Left ventricle myocardium superior (tissue), 1 donor: ENCODE results near the gene OR10A2. TPM values are rescaled to one million over a fixed set of nuclear protein-coding genes. Genes with fewer than 3 reads are reported as not detected.
"Not testable (repeated sequence)": the region's sequence is repeated elsewhere in the genome, so short reads cannot be mapped to it uniquely, and the experiment has no call there.

Experiments
- ATAC-seq: fragments of 200-7000 bp; cut with Tn5 transposase; one replicate; pipeline ENCODE4 v1.9.1; 2020; ENCODE audit warnings: mild to moderate bottlenecking, moderate library complexity
- DNase-seq: peaks from one replicate; pipeline ENCODE4 v3.0.0-alpha.2; 2020
- intact Hi-C: fragments of 100-400 bp; cut with micrococcal nuclease; formaldehyde crosslinking; loops from one replicate; pipeline ENCODE4 v1.11.0; 2022
- total RNA-seq: library from RNA; stranded (reverse); fragmentation: NEBNext Ultra II Directional; extraction: Animal tissue kit (Norgen Biotek cat#: 25700); gene quantifications from one replicate; pipeline ENCODE4 v1.2.1, GENCODE V29; 2021
- donor health status: DM: no; HTN: yes; CAD: no; lungs with severe emphysema.

OR10A2 gene
- total RNA-seq, 1 donor from 2014 or later: not detected

DNA sequence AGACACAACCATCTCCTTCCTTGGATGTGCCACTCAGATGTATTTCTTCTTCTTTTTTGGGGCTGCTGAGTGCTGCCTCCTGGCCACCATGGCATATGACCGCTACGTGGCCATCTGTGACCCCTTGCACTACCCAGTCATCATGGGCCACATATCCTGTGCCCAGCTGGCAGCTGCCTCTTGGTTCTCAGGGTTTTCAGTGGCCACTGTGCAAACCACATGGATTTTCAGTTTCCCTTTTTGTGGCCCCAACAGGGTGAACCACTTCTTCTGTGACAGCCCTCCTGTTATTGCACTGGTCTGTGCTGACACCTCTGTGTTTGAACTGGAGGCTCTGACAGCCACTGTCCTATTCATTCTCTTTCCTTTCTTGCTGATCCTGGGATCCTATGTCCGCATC, 14.1 kb downstream of the OR10A2 start:
- intact Hi-C loops: no loop called here
- ATAC-seq (no peak), DNase-seq (no peak)

- ATAC-seq: no peak
- intact Hi-C loops: no loop called here
- no peak for DNase-seq
Observed at GRCh38 chr11:6882751-6883150, 19.9 kb downstream of the OR10A2 start.

DNA sequence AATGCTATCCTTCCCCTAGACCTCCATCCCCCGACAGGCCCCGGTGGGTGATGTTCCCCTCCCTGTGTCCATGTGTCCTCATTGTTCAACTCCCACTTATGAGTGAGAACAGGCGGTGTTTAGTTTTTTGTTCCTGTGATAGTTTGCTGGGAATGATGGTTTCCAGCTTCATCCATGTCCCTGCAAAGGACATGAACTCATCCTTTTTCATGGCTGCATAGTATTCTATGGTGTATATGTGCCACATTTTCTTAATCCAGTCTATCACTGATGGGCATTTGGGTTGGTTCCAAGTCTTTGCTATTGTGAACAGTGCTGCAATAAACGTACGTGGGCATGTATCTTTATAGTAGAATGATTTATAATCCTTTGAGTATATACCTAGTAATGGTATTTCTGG, 24.9 kb downstream of the OR10A2 start:
- intact Hi-C loops, ATAC-seq, DNase-seq: not testable (repeated sequence)

DNA sequence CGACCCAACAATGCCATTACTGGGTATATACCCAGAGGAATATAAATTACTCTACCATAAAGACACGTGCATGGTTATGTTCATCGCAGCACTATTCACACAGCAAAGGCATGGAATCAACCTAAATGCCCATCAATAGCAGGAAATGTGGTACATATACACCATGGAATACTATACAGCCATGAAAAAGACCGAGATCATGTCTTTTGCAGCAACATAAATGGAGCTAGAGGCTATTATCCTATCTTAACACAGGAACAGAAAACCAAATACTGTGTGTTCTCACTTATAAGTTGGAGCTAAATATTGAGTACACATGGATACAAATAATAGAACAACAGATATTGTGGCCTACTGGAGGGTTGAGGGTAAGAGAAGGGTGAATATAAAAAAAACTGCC, 26.0 kb downstream of the OR10A2 start:
- intact Hi-C loops: no loop called here
- DNase-seq: no peak
- ATAC-seq: no peak

- ATAC-seq: no peak
- intact Hi-C loops: no loop called here
- DNase-seq: no peak
Observed at GRCh38 chr11:6889835-6890234, 27.0 kb downstream of the OR10A2 start.

DNA sequence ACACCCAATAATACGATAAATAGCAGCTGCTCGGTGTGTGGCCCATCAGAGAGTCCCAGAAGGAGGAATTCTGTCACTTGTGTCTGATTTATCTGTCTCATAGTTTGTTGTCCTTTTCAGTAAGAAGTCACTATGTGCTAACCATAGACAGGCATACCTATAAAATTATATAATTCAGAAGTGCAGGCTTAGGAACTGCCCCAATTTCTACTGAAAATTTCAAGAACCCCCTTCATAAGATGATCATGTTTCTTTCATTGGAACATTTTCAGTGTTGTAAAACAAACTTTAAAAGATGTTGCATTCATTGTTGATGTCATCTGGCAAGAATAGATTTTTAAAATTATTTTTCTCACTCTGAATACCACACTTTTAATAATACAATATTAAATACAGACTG, 29.5 kb downstream of the OR10A2 start, which contains the start of gene OR2D2:
Gene OR2D2, minus strand, starts transcription at position 101 of the 400 bp plus-strand sequence. Its CDS starts 0 bp downstream, at position 101.
- ATAC-seq: no peak
- no peak for DNase-seq
- intact Hi-C loops: no loop called here

- DNase-seq (no peak), ATAC-seq (no peak)
- intact Hi-C loops: no loop called here
Observed at GRCh38 chr11:6894097-6894496, 31.2 kb downstream of the OR10A2 start.

- ATAC-seq (no peak), DNase-seq (no peak)
- intact Hi-C loops: no loop called here
Observed at GRCh38 chr11:6895010-6895409, 32.2 kb downstream of the OR10A2 start.

DNA sequence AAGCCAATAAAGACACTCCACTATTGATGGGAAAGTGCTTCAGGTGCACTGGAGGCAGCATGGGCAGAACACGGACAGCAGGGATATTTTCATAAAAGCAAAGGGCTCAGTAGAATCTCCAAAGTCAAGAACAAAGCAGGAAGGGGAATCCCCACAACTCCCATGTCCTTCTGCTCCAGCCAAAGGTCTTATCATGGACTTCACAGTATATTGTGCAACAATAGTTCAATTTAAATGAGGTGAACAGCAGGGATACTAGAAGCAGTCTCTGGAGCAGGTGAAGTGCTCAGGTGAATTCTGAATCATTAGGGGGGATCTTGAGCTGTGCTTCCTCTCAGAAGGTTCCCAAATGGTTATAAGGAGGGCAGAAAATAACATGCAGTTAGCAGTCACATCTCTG, 36.1 kb downstream of the OR10A2 start:
- DNase-seq (no peak), ATAC-seq (no peak)
- intact Hi-C loops: no loop called here

DNA sequence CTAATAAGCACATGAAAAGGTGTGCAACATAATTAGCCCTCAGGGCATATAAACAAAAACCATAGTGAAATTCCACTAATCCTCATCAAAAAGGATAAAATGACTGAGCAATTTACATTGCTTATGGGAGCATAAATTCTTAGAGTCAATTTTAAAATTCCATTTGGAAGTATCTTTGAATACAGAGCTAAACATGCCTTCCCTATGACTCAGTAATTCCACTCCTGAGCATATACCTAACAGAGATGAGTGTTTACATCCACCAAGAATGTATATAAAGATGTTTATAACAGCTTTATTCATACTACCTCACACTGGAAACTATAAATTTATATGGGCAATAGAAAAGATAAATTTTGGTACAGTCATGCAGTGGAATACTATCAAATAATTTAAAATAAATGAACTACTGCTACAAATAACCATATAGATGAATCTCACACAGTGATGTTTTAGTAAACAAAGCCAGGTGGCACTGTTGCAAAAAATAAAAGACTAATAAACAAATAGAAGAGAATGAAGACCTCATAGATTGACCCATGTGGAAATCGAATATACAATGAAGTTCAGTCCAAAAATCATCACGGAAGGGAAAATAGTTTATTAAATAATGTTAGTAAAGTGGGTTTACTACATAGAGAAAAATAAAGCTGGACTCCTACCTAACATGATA, 37.6 kb downstream of the OR10A2 start:
- DNase-seq (no peak), ATAC-seq (no peak)
- intact Hi-C loops: no loop called here

- DNase-seq, intact Hi-C loops, ATAC-seq: not testable (repeated sequence)
Observed at GRCh38 chr11:6904804-6905203, 41.9 kb downstream of the OR10A2 start.

GRCh38 chr11:6911378-6911777, 48.5 kb downstream of the OR10A2 start:
- DNase-seq: no peak
- intact Hi-C loops: no loop called here
- no peak for ATAC-seq

- ATAC-seq (no peak), DNase-seq (no peak)
- intact Hi-C loops: no loop called here
Observed at GRCh38 chr11:6911948-6912347, 49.1 kb downstream of the OR10A2 start.

DNA sequence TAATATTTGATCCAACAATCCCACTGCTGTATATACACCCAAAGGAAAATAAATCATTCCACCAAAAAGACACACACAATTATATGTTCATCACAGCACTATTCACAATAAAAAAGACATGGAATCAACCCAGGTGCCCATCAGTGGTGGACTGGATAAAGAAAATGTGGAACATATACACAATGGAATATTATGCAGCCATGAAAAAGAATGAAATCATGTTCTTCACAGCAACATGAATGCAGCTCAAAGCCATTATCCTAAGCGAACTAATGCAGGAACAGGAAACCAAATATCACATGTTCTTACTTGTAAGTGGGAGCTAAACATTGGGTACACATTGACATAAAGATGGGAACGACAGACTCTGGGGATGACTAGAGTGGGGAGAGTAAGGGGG, 56.8 kb downstream of the OR10A2 start:
- ATAC-seq: no peak
- no peak for DNase-seq
- intact Hi-C loops: no loop called here

DNA sequence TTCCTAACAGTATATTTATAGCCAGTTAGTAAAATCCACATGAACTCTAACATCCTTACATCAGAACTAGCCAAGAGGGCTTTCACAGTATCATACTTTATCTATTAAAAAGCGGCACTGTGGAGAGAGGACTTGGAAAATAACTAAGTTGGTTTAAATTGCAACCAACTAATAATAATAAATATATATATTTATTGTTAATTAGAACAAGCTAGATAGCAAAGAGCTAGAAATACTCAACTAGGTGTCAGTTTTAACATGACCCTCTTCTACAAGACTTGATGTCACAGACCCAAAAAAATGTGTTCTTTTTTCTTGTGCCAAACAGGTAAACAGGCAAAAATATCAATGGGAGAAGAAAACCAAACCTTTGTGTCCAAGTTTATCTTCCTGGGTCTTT, 57.8 kb downstream of the OR10A2 start, which contains the start of gene OR2D3:
Gene OR2D3, plus strand, starts transcription at position 301 of the 400 bp plus-strand sequence. Its CDS starts 0 bp downstream, at position 301.
- intact Hi-C loops: no loop called here
- DNase-seq (no peak), ATAC-seq (no peak)

Other genes starting within 250 kb of the OR10A2 start
- gene TPP1, start 243.6 kb upstream of the OR10A2 start, total RNA-seq: 77.7 TPM
- gene DCHS1, start 207.2 kb upstream of the OR10A2 start, total RNA-seq: 8.8 TPM
- gene MRPL17, start 179.7 kb upstream of the OR10A2 start, total RNA-seq: 49.7 TPM
- gene OR2AG2, start 91.1 kb upstream of the OR10A2 start, total RNA-seq: not detected
- not detected for gene OR2AG1, start 80.0 kb upstream of the OR10A2 start, total RNA-seq
- gene OR6A2, start 63.4 kb upstream of the OR10A2 start, total RNA-seq: not detected
- not detected for gene OR10A5, start 17.4 kb upstream of the OR10A2 start, total RNA-seq
- gene OR10A4, start 13.6 kb downstream of the OR10A2 start, total RNA-seq: not detected
- gene OR2D2, start 29.4 kb downstream of the OR10A2 start, total RNA-seq: not detected
- gene OR2D3, start 57.9 kb downstream of the OR10A2 start, total RNA-seq: not detected
- 0.17 TPM for gene ZNF215, start 63.4 kb downstream of the OR10A2 start, total RNA-seq
- 0.84 TPM for gene ZNF214, start 157.3 kb downstream of the OR10A2 start, total RNA-seq
- gene NLRP14, start 157.4 kb downstream of the OR10A2 start, total RNA-seq: not detected
- not detected for gene RBMXL2, start 225.9 kb downstream of the OR10A2 start, total RNA-seq